Inferior parietal cortex (tissue), 1 donor: Measurements from ENCODE around the gene FOXJ1.

Experiments used
- DNase-seq: peaks from one replicate; pipeline ENCODE4 v3.0.0-alpha.2; 2016; ENCODE audit errors: extremely low spot score

FOXJ1 gene

DNA sequence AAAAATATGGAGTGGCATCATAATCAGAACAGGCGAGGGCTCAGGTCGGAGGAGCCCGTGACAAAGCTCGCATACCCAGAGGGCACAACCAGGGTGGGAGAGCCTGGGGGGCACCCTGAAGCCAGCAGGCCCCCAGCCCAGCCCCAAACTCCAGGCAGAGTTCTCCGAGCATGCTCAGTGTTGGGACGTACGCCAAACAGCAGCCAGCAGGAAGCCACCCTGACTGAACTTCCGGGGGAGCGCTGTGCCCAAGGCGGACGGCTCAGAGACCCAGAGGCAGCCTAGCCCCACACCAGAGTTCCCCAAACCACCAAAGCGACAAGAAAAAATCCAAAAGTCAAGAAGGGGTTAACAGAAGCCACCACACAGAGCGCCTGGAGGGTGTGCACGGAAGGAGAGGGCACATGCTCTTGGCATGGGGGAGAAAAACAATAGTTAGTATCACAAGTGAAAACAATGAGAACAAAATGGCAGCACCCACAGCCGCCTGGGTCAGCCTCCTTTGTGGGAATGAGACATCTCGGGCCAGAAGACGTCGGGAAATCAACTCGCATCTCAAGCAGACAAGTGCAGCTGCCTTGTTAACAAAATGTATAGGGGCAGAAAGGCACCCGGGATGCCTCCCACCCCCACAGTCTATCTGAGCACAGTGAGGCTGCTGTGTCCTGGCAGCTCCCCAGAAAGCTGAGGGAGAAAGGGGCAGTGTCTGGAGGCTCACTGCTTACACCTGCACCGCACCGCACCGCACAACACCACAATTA lies 49.3 kb downstream of the FOXJ1 start:
- no peak for DNase-seq

DNA sequence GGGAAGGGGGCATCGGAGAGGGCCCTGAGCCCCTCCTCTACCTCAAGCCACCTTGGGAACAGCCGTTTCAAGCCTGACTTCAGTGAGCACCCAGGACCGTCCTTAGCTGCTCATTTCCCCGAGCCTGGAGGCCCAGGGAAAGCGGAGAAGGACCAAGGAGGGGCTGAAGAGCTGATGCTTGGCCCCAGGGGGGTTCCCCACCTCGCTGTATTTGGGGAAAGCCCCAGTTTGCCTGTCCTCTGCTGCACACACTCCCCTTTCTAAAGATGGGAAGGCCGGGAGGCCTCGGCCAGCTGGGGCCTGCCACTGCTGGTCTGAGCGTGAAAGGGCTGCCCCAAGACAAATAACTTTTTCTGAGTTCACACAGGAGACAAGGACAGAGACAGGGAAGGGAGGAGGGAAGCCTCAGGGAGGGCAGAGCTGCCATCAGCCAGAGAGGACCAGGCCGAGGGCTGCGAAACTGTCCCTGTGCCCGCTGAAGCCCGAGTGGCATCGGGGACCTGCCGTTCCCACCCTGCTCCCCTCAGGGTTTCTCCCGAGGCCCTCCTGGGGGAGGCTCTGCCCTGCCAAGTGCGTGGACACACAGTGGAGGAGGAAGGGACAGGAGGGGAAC lies 50.4 kb downstream of the FOXJ1 start:
- no peak for DNase-seq

DNA sequence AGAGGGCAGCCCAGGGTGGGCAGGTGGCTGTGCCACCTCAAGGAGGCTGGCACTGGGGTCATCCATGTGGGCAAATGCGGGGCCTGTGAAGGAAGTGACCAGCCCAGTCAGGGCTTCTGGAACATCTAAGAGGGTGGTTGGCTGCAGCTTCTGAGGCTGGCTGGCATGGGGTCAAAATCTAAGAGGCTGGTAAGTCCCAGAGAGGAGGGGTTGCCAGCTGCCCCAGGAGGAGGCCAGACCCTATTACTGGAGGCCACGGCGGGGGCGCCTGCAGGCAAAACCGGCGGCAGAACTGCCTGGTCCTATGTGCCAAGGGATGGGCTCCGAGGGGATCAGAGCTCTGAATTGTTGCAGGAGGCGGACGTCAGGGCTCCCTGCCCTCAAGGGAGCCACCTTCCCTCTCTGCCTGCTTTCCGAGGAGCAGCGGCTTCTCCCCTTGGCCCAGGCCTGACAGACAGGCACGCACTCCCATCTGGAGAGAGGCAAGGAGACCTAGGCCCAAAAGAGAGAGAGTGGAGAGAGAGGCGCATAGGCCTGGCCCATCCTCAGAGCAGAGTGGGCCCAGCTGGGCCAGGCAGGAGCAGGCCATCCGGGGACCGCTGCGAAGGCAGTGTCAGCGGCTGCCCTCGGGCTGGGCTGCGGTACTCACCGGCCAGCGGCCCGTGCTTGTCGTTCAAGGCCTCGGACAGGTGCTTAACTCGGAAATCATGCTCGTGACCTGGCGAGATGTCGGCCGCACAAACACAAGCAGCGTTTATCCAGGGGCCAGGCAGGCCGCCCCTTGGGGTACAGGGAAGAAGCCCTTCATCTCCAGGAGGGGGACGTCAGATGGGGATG lies 51.1 kb downstream of the FOXJ1 start:
- no peak for DNase-seq

DNA sequence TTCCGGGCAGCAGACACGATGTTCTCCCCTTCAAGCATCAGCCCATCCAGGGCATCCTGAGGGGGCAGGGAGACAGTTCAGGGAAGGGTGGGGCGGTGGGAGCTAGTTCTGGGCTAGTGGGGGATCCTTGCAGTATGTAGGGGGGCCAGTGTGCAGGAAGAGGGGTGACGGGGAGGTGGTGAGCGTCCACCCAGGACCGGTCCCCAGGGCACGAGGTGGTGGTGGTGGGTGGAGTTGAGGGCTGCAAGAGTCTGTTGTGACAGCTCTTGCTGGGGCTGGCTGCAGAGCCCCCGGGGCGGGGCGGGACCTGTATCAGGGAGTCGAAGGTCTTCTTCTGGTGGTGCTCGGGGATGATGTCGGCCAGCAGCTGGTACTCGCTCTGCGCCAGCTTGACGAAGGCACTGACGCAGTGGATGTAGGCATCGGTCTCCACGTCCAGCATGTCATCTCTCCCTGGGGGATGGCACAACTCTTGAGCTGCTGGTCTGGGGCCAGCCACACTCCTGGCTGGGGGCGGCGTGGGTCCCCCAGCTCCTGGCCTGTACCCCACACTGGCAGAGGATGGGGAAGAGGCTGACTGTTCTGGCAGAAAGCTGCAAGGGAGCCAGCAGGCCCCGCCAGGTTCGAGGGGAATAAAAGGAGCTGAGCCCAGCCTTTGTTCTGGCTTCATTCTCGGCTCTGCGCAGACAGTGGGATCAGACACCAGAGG lies 52.0 kb downstream of the FOXJ1 start:
- no peak for DNase-seq

DNA sequence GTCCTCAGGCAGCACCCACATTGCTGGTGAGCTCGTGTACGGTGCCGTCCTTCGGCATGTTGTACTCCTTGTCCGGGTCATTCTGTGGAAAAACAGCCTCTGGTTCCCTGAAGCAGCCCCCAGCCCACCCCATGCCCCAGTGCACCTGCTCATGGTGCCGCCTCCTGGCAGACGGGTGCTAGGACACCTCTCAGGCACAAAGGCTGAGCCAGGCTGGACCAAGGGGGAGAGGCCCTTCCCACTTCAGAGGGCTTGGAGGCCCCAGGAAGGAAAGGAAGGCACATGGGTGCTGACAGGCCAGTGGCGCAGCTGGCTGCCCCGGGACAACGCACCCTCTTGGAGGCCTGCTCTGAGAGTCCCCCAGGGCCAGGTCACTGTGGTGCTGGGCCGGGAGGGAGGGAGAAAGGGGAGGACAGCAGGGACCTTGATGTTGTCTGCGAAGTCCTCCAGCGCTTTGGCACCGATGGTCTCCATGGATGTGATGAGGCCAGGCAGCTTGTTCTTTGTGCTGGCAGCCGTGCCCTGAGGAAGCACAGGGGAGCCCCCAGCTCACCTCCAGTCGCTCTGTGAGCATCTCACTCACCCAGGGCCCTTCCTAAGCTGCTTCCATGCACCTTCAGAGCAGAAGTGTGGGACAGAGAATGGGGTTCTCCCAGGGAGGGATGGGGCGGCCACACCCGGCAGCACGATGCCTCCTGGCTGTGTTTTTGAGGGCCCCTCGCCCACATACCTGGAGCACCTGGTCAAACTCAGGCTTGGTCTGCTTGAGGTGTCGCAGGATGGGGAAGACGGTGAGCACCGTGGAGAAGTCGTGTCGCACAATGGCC lies 52.8 kb downstream of the FOXJ1 start:
- no peak for DNase-seq

DNA sequence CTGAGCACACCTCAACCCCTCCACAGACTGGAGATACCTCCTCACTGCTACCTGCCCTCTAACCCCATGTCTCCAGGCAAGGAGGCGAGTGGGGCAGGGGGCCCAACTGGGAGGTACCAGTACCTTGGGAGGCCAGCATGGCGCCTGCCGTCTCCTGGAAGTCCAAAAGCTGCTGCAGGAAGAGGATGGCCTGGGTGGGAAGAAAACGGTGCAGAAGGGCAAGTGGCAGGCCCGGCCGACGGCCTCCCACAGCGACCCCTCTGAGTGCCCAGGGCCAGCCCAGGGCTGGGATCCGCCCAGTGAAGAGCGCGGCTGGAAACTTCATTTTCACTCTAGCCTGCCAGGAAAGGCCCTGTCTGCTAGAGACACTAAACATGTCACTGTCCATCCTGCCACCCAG lies 53.5 kb downstream of the FOXJ1 start:
- DNase-seq: no peak

DNA sequence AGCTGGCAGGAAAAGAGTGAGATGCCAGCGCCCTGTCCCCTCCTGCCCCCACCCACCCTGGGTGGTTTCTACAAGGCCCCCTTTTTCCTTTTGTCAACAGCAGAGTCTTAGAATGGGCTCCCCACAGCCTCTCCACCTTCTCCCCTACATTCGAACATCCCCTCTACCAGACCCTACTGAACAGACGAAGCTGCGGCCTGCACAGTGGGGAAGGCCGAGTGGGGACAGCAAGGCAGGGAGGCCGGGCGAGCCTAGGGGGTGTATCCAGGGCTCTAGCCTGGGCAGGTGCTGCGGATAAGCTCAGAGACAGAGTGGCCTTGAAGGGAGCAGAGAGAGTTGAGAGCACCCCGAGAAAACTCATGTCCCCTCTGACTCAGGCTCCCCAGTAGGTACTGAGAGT lies 54.7 kb downstream of the FOXJ1 start:
- no peak for DNase-seq
